ENCODE results near the gene OAS2.

The OAS2 gene

GRCh38 chr12:112978163-112979040 lies at the start of gene OAS2:
Gene OAS2 (plus strand): TSS chr12:112978519. CDS start chr12:112978609, 90 bp downstream.
- DNase-seq (ENCODE audit: low read depth), result peak; percentile 64

- DNase-seq (ENCODE audit: low read depth), result no peak
Observed at GRCh38 chr12:112928978-112929377, 49.3 kb upstream of the OAS2 start.

GRCh38 chr12:112929715-112930114 lies 48.6 kb upstream of the OAS2 start:
- DNase-seq (ENCODE audit: low read depth), result no peak

GRCh38 chr12:112930350-112930749 lies 48.0 kb upstream of the OAS2 start:
- DNase-seq (ENCODE audit: low read depth), result no peak

DNA sequence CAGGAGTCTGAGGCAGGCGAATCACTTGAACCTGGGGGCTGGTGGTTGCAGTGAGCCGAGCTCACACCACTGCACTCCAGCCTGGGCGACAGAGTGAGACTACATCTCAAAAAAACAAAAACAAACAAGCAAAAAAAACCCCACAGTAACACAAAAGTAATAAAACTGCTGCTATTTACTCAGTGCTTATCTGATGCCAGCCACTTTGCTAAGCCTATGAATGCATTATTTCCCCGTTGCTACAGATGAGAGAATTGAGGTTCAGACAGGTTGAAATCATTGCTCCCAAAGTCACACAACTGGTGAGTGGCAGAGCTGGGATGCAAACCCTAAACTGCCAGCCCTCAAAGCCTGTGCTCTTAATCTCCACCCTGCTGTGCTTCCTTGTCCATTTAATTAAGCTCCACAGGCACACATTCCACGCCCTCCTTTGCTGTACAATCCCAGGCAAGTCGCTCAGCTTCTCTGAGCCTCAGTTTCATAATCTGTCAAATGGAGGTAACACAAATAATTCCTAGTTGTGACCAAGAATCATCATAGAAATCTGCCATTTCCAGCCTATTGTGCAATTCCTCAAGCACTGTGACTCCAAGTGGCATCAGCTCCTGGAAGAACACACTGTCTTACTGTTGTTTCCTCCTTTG lies 45.7 kb upstream of the OAS2 start:
- no peak for DNase-seq (ENCODE audit: low read depth)

DNA sequence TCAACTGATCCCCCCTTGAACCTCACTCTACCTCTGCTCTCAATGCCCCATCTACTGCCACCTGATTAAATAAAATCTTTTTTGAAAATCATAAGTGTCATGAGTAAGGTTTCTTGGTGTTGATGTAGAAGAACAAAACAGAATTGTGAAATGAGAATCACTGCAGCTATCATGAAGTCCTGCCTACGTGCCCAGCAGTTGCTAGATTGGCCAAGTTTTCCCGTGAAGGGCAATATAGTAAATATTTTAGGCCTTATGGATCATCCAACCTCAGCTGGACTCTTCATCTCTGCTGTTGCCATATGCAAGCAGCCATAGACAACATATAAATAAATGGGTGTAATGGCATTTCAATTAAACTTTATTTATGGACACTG lies 45.2 kb upstream of the OAS2 start:
- DNase-seq (ENCODE audit: low read depth), result no peak

GRCh38 chr12:112936264-112936663 lies 42.1 kb upstream of the OAS2 start:
- DNase-seq (ENCODE audit: low read depth), result no peak

DNA sequence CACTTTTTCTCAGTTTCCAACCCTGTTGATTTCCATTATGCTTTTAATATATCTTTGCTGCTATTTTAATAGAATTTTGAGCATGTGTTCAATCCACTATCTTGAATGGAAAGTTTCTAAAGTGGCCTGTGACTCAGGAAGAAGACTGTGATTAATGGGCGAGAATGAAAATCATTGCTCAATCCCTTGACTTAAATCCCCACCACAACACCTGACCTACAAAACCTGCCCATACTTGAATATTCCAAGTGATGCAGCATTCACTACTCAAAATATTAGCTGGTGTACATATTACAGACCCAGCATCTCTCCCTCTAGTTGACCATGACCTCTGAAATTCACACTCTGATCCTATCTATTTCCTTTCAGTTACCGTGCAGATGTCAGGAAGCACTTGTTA lies 41.4 kb upstream of the OAS2 start:
- no peak for DNase-seq (ENCODE audit: low read depth)

DNA sequence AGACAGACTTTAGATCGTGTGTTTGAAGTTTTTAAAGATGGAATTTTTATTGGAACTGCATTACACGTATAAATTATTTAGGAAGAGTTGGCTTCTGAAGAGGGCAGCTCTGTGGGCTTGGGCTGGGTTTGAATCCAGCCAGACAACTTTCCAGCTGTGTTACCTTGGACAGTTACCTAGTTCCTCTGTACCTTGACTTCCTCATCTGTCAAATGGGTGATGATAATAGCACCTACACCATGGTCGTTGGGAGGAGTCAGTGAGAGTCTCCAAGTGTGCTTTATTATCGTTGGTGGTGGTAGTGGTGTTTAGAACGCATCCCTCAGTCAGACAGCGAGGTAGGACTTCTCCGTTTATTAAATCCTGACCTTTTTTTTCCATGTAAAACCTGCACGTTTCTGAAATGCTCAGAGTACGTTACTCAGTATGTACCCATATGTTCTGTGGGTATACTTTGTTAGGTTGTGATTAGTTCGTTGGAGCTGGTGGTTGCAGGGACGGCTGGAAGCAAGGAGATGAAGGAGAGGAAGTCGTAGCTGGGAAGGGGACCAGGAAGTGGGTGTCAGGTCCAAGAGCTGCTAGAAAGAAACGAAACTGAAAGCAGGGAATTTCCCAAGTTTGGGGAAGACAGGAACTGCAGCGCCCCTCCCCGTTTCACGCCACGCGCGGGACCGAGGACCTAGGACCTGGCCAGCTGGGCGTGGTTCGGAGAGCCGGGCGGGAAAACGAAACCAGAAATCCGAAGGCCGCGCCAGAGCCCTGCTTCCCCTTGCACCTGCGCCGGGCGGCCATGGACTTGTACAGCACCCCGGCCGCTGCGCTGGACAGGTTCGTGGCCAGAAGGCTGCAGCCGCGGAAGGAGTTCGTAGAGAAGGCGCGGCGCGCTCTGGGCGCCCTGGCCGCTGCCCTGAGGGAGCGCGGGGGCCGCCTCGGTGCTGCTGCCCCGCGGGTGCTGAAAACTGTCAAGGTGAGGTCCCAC lies 40.3 kb upstream of the OAS2 start, which contains the start of gene OAS3:
Gene OAS3 (plus strand): TSS at position 734 of the 979 bp plus-strand sequence. CDS start 57 bp downstream, at position 791.
- DNase-seq (ENCODE audit: low read depth), result peak; percentile 36

GRCh38 chr12:112938751-112939150 lies 39.6 kb upstream of the OAS2 start:
- DNase-seq (ENCODE audit: low read depth), result no peak

DNA sequence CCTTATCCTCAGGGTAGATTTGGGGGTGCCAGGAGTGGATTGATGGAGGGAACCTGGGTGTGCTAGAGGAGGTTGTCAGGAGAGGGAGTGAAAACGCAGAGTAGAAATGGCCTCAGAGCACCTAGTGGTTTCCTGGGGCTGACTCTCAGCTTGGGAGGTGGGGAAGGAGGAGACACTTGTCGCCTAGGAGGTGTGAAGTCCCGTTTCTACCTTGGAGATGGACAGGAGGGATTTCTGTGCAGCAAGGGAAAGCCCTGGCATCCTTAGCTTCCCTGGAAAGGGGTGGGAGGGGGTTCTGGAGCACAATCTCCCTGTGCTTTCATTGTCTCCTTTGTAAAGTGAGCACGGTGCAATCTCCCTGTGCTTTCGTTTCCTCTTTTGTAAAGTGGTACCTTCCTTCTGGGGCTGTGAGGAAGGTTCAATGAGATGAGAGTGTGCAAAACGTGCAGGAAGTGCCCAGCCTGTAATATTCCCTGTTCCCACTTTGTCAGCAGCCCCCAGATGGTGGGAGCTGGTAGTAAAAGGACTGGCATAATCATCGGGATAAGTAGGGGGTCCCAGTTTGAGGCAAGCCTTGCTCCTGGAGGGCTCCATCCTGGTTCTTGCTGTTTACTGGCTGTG lies 38.4 kb upstream of the OAS2 start:
- no peak for DNase-seq (ENCODE audit: low read depth)

DNA sequence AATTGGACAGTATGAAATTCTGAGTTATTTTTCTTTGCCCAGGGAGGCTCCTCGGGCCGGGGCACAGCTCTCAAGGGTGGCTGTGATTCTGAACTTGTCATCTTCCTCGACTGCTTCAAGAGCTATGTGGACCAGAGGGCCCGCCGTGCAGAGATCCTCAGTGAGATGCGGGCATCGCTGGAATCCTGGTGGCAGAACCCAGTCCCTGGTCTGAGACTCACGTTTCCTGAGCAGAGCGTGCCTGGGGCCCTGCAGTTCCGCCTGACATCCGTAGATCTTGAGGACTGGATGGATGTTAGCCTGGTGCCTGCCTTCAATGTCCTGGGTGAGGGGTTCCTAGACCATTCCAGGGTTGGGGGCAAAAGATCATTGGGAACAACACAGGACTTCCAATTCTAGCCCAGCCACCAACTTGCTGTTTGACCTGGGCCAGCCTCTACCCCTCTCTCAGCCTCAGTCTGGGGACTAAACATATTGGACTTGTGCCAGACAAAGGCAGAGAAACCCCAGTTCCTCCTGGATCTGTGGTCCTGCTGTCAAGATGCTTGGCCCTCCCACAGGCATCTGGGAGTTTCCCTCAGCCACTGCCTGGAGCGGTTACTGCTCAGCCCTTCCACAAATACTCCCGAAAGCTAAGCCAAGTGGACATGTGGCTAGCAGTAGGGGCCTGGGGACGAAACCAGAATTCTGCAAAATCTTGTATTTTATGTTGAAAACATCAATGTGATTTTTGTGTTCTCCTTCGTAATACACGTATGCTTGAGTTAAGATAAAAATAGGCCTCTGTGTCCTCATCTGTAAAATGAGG lies 36.6 kb upstream of the OAS2 start:
- no peak for DNase-seq (ENCODE audit: low read depth)

GRCh38 chr12:112942572-112942971 lies 35.7 kb upstream of the OAS2 start:
- DNase-seq (ENCODE audit: low read depth), result no peak

GRCh38 chr12:112944024-112944690 lies 34.2 kb upstream of the OAS2 start:
- DNase-seq (ENCODE audit: low read depth), result no peak

GRCh38 chr12:112945515-112945914 lies 32.8 kb upstream of the OAS2 start:
- no peak for DNase-seq (ENCODE audit: low read depth)

GRCh38 chr12:112946236-112947000 lies 31.9 kb upstream of the OAS2 start:
- no peak for DNase-seq (ENCODE audit: low read depth)

GRCh38 chr12:112947314-112947713 lies 31.0 kb upstream of the OAS2 start:
- no peak for DNase-seq (ENCODE audit: low read depth)

DNA sequence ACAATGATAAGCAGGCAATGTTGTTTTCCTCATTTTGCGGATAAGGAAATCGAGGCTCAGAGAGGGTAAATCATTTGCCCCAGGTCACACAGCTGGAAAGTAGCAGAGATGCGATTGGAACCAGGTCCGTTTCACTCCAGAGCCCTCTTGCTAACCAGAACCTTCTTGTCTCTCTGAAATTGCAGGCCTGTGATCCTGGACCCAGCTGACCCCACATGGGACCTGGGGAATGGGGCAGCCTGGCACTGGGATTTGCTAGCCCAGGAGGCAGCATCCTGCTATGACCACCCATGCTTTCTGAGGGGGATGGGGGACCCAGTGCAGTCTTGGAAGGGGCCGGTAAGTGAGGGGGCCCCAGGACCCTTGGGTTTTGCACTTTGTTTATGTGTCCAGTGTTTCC lies 30.6 kb upstream of the OAS2 start:
- DNase-seq (ENCODE audit: low read depth), result no peak

DNA sequence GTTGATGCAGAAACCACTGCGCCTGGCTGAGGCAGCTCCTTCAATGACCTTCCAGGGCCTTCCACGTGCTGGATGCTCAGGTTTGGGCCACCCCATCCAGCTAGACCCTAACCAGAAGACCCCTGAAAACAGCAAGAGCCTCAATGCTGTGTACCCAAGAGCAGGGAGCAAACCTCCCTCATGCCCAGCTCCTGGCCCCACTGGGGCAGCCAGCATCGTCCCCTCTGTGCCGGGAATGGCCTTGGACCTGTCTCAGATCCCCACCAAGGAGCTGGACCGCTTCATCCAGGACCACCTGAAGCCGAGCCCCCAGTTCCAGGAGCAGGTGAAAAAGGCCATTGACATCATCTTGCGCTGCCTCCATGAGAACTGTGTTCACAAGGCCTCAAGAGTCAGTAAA lies 29.5 kb upstream of the OAS2 start:
- no peak for DNase-seq (ENCODE audit: low read depth)

GRCh38 chr12:112950701-112951100 lies 27.6 kb upstream of the OAS2 start:
- DNase-seq (ENCODE audit: low read depth), result no peak

Data from activated gamma-delta T cell treated with anti-CD3 and anti-CD28 coated beads, Interleukin-2, amount 50 U/mL, for 16 hours (primary cell).